DOHH2 (cell line): ENCODE measurements around the gene IL9.

ENCODE experiments used
- EZH2phosphoT487 ChIP-seq: fragments of 200-600 bp; sonication (generic); IDR thresholded peaks from 2 replicates; pipeline ENCODE4 v1.6.1; 2017; ENCODE audit warnings: borderline replicate concordance, mild to moderate bottlenecking, antibody characterized with exemption, low read length, moderate library complexity, mixed read lengths
- TF ChIP-seq, protein P1 (sequence below): fragments of 200-600 bp; sonication (generic); IDR thresholded peaks from one replicate; pipeline ENCODE4 v1.5.1; 2014; ENCODE audit warnings: antibody characterized with exemption, mild to moderate bottlenecking, low read depth, low read length; ENCODE audit not compliant: poor library complexity, severe bottlenecking

DNA sequence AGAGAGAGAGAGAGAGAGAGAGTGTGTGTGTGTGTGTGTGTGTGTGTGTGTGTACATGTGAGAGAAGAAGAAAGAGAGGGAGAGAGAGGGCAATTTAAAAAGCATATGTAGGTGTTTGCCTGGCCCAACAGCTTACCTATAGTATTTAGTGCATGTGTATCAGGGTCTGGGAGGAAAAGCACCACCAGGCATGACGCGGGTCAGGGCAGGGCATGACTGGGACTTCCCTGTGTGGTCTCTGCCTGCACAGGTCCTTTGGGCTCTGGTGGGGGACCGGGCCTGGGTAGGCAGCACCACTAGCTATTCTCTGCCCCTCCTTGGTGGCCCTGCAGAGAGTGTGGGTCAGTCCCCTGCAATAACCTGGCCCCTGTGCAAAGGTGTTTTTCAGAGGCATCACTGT lies 16.1 kb downstream of the IL9 start:
- TF ChIP-seq, protein P1, sequence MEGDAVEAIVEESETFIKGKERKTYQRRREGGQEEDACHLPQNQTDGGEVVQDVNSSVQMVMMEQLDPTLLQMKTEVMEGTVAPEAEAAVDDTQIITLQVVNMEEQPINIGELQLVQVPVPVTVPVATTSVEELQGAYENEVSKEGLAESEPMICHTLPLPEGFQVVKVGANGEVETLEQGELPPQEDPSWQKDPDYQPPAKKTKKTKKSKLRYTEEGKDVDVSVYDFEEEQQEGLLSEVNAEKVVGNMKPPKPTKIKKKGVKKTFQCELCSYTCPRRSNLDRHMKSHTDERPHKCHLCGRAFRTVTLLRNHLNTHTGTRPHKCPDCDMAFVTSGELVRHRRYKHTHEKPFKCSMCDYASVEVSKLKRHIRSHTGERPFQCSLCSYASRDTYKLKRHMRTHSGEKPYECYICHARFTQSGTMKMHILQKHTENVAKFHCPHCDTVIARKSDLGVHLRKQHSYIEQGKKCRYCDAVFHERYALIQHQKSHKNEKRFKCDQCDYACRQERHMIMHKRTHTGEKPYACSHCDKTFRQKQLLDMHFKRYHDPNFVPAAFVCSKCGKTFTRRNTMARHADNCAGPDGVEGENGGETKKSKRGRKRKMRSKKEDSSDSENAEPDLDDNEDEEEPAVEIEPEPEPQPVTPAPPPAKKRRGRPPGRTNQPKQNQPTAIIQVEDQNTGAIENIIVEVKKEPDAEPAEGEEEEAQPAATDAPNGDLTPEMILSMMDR: no peak
- TF ChIP-seq EZH2phosphoT487: no peak
